Liver (tissue), 9 donors: Measurements from ENCODE around the gene PLA1A. TPM values are rescaled to one million over a fixed set of nuclear protein-coding genes. Genes with fewer than 3 reads are reported as not detected.
"Not testable (repeated sequence)": the region's sequence is repeated elsewhere in the genome, so short reads cannot be mapped to it uniquely, and the experiment has no call there.

Source experiments
- DNase-seq: peaks from one replicate; pipeline ENCODE4 v3.0.0-alpha.2; 2017; ENCODE audit warnings: low spot score
- H3K27ac ChIP-seq, 2 donors: one replicate each; pipeline ENCODE4 v1.7.0; 2013; ENCODE audit warnings: inconsistent platforms in 2 of 2, low read length in 2 of 2, control low read depth in 1 of 2, low read depth in 1 of 2, mild to moderate bottlenecking in 1 of 2
- H3K27me3 ChIP-seq, 4 donors: one replicate each; pipeline versions ENCODE4 v1.6.1 to v1.7.0; 2013; ENCODE audit warnings: low read length in 3 of 4, inconsistent platforms in 1 of 4, mild to moderate bottlenecking in 1 of 4, moderate library complexity in 1 of 4; ENCODE audit not compliant: control insufficient read depth in 4 of 4, insufficient read depth in 4 of 4
- H3K36me3 ChIP-seq, 4 donors: one replicate each; pipeline versions ENCODE4 v1.6.1 to v1.7.0; 2013; ENCODE audit warnings: low read length in 3 of 4, mild to moderate bottlenecking in 3 of 4, low read depth in 1 of 4, moderate library complexity in 1 of 4; ENCODE audit not compliant: control insufficient read depth in 4 of 4, insufficient read depth in 3 of 4
- H3K4me1 ChIP-seq, 4 donors: one replicate each; pipeline versions ENCODE4 v1.6.1 to v1.7.0; 2013; ENCODE audit warnings: low read length in 3 of 4, mild to moderate bottlenecking in 3 of 4, moderate library complexity in 1 of 4; ENCODE audit not compliant: control insufficient read depth in 4 of 4, insufficient read depth in 4 of 4
- H3K4me3 ChIP-seq, 3 donors: one replicate each; pipeline versions ENCODE4 v1.6.1 to v1.7.0; 2013; ENCODE audit warnings: low read length in 3 of 3, control low read depth in 1 of 3, low read depth in 1 of 3, mild to moderate bottlenecking in 1 of 3
- H3K9ac ChIP-seq, 2 donors: one replicate each; pipeline ENCODE4 v1.7.0; 2013; ENCODE audit warnings: low read length in 2 of 2, mild to moderate bottlenecking in 2 of 2, moderate library complexity in 2 of 2, control low read depth in 1 of 2, low read depth in 1 of 2
- H3K9me3 ChIP-seq, 4 donors: one replicate each; pipeline versions ENCODE4 v1.6.1 to v1.7.0; 2013; ENCODE audit warnings: low read length in 3 of 4; ENCODE audit not compliant: control insufficient read depth in 4 of 4
- FOXA1 ChIP-seq: IDR thresholded peaks from 2 replicates; pipeline ENCODE4 v1.6.1; 2016; ENCODE audit warnings: antibody characterized with exemption
- FOXA2 ChIP-seq: IDR thresholded peaks from 2 replicates; pipeline ENCODE4 v1.6.1; 2016; ENCODE audit warnings: antibody characterized with exemption
- GABPA ChIP-seq, 2 donors: IDR thresholded peaks in 1 of 2; conservative IDR thresholded peaks in 1 of 2; 2 replicates each; pipeline ENCODE4 v1.6.1; 2016; ENCODE audit warnings: antibody characterized with exemption in 2 of 2, mild to moderate bottlenecking in 1 of 2, moderate library complexity in 1 of 2
- JUND ChIP-seq, 2 donors: IDR thresholded peaks; 2 replicates each; pipeline ENCODE4 v1.6.1; 2016; ENCODE audit warnings: antibody characterized with exemption in 2 of 2
- MAX ChIP-seq: IDR thresholded peaks from 2 replicates; pipeline ENCODE4 v1.6.1; 2016; ENCODE audit warnings: antibody characterized with exemption
- NR2F2 ChIP-seq: IDR thresholded peaks from 2 replicates; pipeline ENCODE4 v1.6.1; 2016; ENCODE audit warnings: antibody characterized with exemption
- RAD21 ChIP-seq, 2 donors: IDR thresholded peaks; 2 replicates each; pipeline ENCODE4 v1.6.1; 2016; ENCODE audit warnings: antibody characterized with exemption in 2 of 2, mild to moderate bottlenecking in 2 of 2
- REST ChIP-seq: IDR thresholded peaks from 2 replicates; pipeline ENCODE4 v1.6.1; 2016; ENCODE audit warnings: antibody characterized with exemption, mild to moderate bottlenecking
- TAF1 ChIP-seq: conservative IDR thresholded peaks from 2 replicates; pipeline ENCODE4 v1.6.1; 2016; ENCODE audit warnings: antibody characterized with exemption, mild to moderate bottlenecking
- WGBS: extraction: QIAGEN DNeasy Blood & Tissue Kit; methylation state at CpG from one replicate; pipeline ENCODE4 v1.1.7; 2013; 5-methylcytosine and 5-hydroxymethylcytosine counted together
- polyA plus RNA-seq, 2 donors: library from polyadenylated mRNA; stranded (reverse) in 1 of 2; unstranded in 1 of 2; fragments of 200-250 nt in 1 of 2; fragments of >200 nt in 1 of 2; fragmentation: Nextera tagmentation in 1 of 2; extraction: Ambion mirVana in 1 of 2; gene quantifications; one replicate each; pipeline versions ENCODE4 v1.2.1 to v1.2.3, GENCODE V29; 2013 to 2015
- total RNA-seq, 2 donors: library from RNA; depleted of rRNA; stranded (reverse); fragments of >200 nt; gene quantifications; one replicate each; pipeline ENCODE4 v1.2.3, GENCODE V29; 2014
- TF ChIP-seq, protein P1 (sequence below): fragments of 150-350 bp; IDR thresholded peaks from 2 replicates; pipeline ENCODE4 v1.5.1; 2017; ENCODE audit warnings: improper control_type of control experiment, low read depth, low read length; ENCODE audit not compliant: missing input control
- donor health status: healthy.
- donor health status: healthy.
- donor health status: healthy.
- donor health status: healthy.
- donor health status: healthy.

The PLA1A gene
- total and polyA plus RNA-seq, 4 donors: 6.0 to 63.9 (median 33.0) TPM

DNA sequence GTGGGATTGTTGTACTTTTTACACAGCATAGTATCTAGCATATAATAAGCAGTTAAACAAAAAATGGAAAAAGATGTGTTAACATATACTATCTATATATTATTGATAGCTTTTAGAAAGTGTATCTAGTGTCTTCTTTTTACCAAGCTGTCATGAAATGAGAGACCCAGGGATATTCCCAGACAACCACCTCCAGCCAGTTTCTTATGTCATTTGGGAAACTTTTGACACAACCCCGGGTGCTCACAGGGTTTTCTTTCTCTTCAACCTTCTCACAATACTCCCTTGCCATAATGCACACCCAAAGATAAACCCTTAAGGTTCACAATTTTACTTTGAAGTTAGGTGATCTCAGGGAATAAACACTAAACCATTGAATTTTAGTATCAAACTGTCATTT, 4.8 kb upstream of the PLA1A start:
- Histone ChIP-seq H3K9ac (no peak overlapping the region), H3K9me3 (no peaks in the 10 kb centered on the region), H3K27ac (no peak overlapping the region), H3K4me3 (no peak overlapping the region), H3K27me3 (no peaks in the 10 kb centered on the region), H3K36me3 (no peaks in the 10 kb centered on the region), H3K4me1 (peaks cover 2 to 22% (median 11%) of the 10 kb centered on the region in 4 donors)
- no peak for DNase-seq
- 64% methylated on average over 1 of the region's 1 CpG for WGBS
- TF ChIP-seq MAX: no peak
- TF ChIP-seq, protein P1, sequence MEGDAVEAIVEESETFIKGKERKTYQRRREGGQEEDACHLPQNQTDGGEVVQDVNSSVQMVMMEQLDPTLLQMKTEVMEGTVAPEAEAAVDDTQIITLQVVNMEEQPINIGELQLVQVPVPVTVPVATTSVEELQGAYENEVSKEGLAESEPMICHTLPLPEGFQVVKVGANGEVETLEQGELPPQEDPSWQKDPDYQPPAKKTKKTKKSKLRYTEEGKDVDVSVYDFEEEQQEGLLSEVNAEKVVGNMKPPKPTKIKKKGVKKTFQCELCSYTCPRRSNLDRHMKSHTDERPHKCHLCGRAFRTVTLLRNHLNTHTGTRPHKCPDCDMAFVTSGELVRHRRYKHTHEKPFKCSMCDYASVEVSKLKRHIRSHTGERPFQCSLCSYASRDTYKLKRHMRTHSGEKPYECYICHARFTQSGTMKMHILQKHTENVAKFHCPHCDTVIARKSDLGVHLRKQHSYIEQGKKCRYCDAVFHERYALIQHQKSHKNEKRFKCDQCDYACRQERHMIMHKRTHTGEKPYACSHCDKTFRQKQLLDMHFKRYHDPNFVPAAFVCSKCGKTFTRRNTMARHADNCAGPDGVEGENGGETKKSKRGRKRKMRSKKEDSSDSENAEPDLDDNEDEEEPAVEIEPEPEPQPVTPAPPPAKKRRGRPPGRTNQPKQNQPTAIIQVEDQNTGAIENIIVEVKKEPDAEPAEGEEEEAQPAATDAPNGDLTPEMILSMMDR: no peak
- TF ChIP-seq TAF1: no peak
- no peak for TF ChIP-seq RAD21 (IDR thresholded peaks at IDR 0.05)
- no peak for TF ChIP-seq FOXA1
- no peak for TF ChIP-seq FOXA2

- H3K27ac ChIP-seq: no peak overlapping the region
- no peaks in the 10 kb centered on the region for H3K27me3 ChIP-seq
- no peak for DNase-seq
- TF ChIP-seq JUND (IDR thresholded peaks at IDR 0.05) (no peak), FOXA2 (no peak), NR2F2 (no peak), REST (no peak), GABPA (IDR thresholded peaks at IDR 0.05 in 1 of 2, conservative IDR thresholded peaks at IDR 0.05 in 1 of 2) (no peak)
- H3K4me1 ChIP-seq: peaks cover 2 to 33% (median 20%) of the 10 kb centered on the region in 4 donors
- H3K9me3 ChIP-seq: no peaks in the 10 kb centered on the region
- 82% methylated on average over 5 of the region's 5 CpGs for WGBS
- no peak overlapping the region for H3K4me3 ChIP-seq
- no peaks in the 10 kb centered on the region for H3K36me3 ChIP-seq
- no peak overlapping the region for H3K9ac ChIP-seq
Measured at GRCh38 chr3:119594066-119594465, 3.6 kb upstream of the PLA1A start.

- WGBS: 82% methylated on average over 1 of the region's 1 CpG
- H3K9ac ChIP-seq, H3K36me3 ChIP-seq, H3K9me3 ChIP-seq, DNase-seq, H3K4me3 ChIP-seq, H3K27me3 ChIP-seq, H3K27ac ChIP-seq: not testable (repeated sequence)
- H3K4me1 ChIP-seq: peaks cover 2 to 40% (median 24%) of the 10 kb centered on the region in 4 donors
Measured at GRCh38 chr3:119594929-119595328, 2.8 kb upstream of the PLA1A start.
